ENCODE data around the gene AZU1.
"Not testable (repeated sequence)": the region's sequence is repeated elsewhere in the genome, so short reads cannot be mapped to it uniquely, and the experiment has no call there.

AZU1 gene

GRCh38 chr19:812747-813218 lies 14.9 kb upstream of the AZU1 start:
- no peak for DNase-seq (ENCODE audit: low read depth)
- TF ChIP-seq CTCF (conservative IDR thresholded peaks at IDR 0.05; ENCODE audit: low read length), result no peak
- no peak overlapping the region for H3K4me3 ChIP-seq (ENCODE audit: low read length)

- TF ChIP-seq CTCF (conservative IDR thresholded peaks at IDR 0.05; ENCODE audit: low read length), result no peak
- H3K4me3 ChIP-seq (ENCODE audit: low read length), result no peak overlapping the region
- no peak for DNase-seq (ENCODE audit: low read depth)
Observed at GRCh38 chr19:813219-814151, 14.2 kb upstream of the AZU1 start.

- TF ChIP-seq CTCF (conservative IDR thresholded peaks at IDR 0.05; ENCODE audit: low read length), result no peak
- H3K4me3 ChIP-seq (ENCODE audit: low read length), result no peak overlapping the region
- no peak for DNase-seq (ENCODE audit: low read depth)
Observed at GRCh38 chr19:814152-815078, 13.2 kb upstream of the AZU1 start.

- no peak for TF ChIP-seq CTCF (conservative IDR thresholded peaks at IDR 0.05; ENCODE audit: low read length)
- no peak for DNase-seq (ENCODE audit: low read depth)
- H3K4me3 ChIP-seq (ENCODE audit: low read length), result no peak overlapping the region
Observed at GRCh38 chr19:815079-815774, 12.4 kb upstream of the AZU1 start.

GRCh38 chr19:815775-816499 lies 11.7 kb upstream of the AZU1 start:
- no peak for DNase-seq (ENCODE audit: low read depth)
- no peak for TF ChIP-seq CTCF (conservative IDR thresholded peaks at IDR 0.05; ENCODE audit: low read length)
- H3K4me3 ChIP-seq (ENCODE audit: low read length), result no peak overlapping the region

GRCh38 chr19:816500-816857 lies 11.2 kb upstream of the AZU1 start:
- no peak for DNase-seq (ENCODE audit: low read depth)
- TF ChIP-seq CTCF (conservative IDR thresholded peaks at IDR 0.05; ENCODE audit: low read length), result no peak
- H3K4me3 ChIP-seq (ENCODE audit: low read length), result no peak overlapping the region

GRCh38 chr19:820212-820611 lies 7.4 kb upstream of the AZU1 start:
- H3K4me3 ChIP-seq (ENCODE audit: low read length); DNase-seq (ENCODE audit: low read depth): not testable (repeated sequence)
